ENCODE results near the gene KIF18B.

Gene KIF18B

GRCh38 chr17:44947461-44948314 lies at the start of gene KIF18B:
Gene KIF18B, minus strand, starts transcription at chr17:44947773. Its CDS starts 11,429 bp downstream, at chr17:44936344.
- peak within 1 kb of the TSS; percentile 95 to 97 for H3K4me3 ChIP-seq (replicated peaks in 1 of 2; ENCODE audit: low read depth in 2 of 2, low read length in 2 of 2)
- peak; percentile 95 to 98 for DNase-seq (ENCODE audit: low read depth in 2 of 2)
- TF ChIP-seq, protein P1, sequence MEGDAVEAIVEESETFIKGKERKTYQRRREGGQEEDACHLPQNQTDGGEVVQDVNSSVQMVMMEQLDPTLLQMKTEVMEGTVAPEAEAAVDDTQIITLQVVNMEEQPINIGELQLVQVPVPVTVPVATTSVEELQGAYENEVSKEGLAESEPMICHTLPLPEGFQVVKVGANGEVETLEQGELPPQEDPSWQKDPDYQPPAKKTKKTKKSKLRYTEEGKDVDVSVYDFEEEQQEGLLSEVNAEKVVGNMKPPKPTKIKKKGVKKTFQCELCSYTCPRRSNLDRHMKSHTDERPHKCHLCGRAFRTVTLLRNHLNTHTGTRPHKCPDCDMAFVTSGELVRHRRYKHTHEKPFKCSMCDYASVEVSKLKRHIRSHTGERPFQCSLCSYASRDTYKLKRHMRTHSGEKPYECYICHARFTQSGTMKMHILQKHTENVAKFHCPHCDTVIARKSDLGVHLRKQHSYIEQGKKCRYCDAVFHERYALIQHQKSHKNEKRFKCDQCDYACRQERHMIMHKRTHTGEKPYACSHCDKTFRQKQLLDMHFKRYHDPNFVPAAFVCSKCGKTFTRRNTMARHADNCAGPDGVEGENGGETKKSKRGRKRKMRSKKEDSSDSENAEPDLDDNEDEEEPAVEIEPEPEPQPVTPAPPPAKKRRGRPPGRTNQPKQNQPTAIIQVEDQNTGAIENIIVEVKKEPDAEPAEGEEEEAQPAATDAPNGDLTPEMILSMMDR (IDR thresholded peaks at IDR 0.05; ENCODE audit: low read depth, low read length), result peak; percentile 15

DNA sequence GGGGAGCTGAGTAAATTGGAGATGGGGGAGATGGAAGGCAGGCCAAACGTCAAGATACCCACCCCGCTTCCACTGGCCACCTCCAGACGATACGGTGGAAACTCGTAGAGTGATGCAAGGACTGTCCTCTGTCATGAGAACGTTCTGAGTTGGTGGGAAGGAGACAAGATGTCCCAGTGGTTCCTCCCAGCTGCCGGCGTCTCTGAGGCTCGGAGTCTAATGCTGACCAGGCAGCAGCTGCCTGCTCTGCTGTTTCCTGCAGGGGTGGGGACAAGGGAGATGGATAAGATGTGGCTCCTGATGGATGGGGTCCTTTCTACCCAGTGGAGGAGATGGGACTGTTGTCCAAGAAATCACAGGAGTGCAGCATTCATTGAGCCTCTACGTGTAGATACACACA lies 48.7 kb upstream of the KIF18B start:
- TF ChIP-seq, protein P1 (IDR thresholded peaks at IDR 0.05; ENCODE audit: low read depth, low read length), result no peak
- no peak overlapping the region for H3K4me3 ChIP-seq (replicated peaks in 1 of 2; ENCODE audit: low read depth in 2 of 2, low read length in 2 of 2)
- DNase-seq (ENCODE audit: low read depth in 2 of 2), result no peak

GRCh38 chr17:44995436-44996001 lies 47.9 kb upstream of the KIF18B start:
- H3K4me3 ChIP-seq (replicated peaks in 1 of 2; ENCODE audit: low read depth in 2 of 2, low read length in 2 of 2), result no peak overlapping the region
- TF ChIP-seq, protein P1 (IDR thresholded peaks at IDR 0.05; ENCODE audit: low read depth, low read length), result no peak
- peak in 1 of 2 donors; percentile 39 for DNase-seq (ENCODE audit: low read depth in 2 of 2)

DNA sequence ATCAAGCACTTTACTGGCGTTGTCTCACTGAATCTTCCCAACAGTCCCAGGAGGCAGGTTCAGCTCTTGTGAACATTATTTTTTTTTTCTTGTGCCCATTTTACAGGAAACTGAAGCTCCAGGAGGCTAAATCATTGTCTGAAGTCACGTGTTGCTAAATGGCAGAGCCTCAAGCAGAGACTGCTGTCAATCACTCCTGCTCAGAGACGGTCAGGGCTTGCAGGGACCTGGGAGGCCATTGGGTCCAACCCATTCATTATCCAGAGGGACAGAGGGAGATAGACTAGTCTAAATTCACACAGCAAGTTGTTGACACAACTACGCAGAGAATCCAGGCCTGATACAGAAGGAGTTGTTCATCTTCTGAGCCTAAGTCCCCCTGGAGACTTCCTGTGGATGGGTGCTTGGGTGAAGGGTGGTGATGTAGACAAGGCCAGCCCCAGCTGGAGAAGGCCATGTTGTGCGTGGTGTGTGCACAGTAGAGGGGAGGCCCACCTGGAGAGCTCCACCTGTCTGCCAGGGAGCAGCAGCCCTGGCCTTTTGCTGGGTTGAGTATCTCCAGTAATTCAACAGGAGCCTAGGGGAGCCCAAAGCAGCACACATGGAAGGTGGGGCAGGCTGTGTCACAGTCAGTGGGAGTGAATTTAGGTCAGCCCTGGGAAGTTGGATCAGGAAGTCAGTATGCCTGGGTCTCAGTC lies 44.8 kb upstream of the KIF18B start:
- TF ChIP-seq, protein P1 (IDR thresholded peaks at IDR 0.05; ENCODE audit: low read depth, low read length), result no peak
- no peak overlapping the region for H3K4me3 ChIP-seq (replicated peaks in 1 of 2; ENCODE audit: low read depth in 2 of 2, low read length in 2 of 2)
- DNase-seq (ENCODE audit: low read depth in 2 of 2), result no peak

GRCh38 chr17:44990994-44991393 lies 43.4 kb upstream of the KIF18B start:
- H3K4me3 ChIP-seq (replicated peaks in 1 of 2; ENCODE audit: low read depth in 2 of 2, low read length in 2 of 2), result no peak overlapping the region
- TF ChIP-seq, protein P1 (IDR thresholded peaks at IDR 0.05; ENCODE audit: low read depth, low read length), result no peak
- no peak for DNase-seq (ENCODE audit: low read depth in 2 of 2)

- no peak overlapping the region for H3K4me3 ChIP-seq (replicated peaks in 1 of 2; ENCODE audit: low read depth in 2 of 2, low read length in 2 of 2)
- TF ChIP-seq, protein P1 (IDR thresholded peaks at IDR 0.05; ENCODE audit: low read depth, low read length), result no peak
- DNase-seq (ENCODE audit: low read depth in 2 of 2), result no peak
Measured at GRCh38 chr17:44989552-44990138, 42.1 kb upstream of the KIF18B start.
